HG03558 (cell line): ENCODE measurements around the gene BRME1.

Experiments
- ATAC-seq: cut with Tn5 transposase; IDR thresholded peaks from one replicate; pipeline ENCODE4 v1.9.1; 2021; ENCODE audit warnings: moderate number of reproducible peaks; ENCODE audit not compliant: unreplicated experiment; ENCODE audit errors: extremely low read depth

BRME1 gene

GRCh38 chr19:13848798-13849676 lies 56.9 kb downstream of the BRME1 start:
- ATAC-seq: no peak

- no peak for ATAC-seq
Measured at GRCh38 chr19:13848340-13848677, 57.6 kb downstream of the BRME1 start.

- no peak for ATAC-seq
Measured at GRCh38 chr19:13847407-13848339, 58.2 kb downstream of the BRME1 start.

- ATAC-seq: peak; percentile 51
Measured at GRCh38 chr19:13846557-13847406, 59.1 kb downstream of the BRME1 start.

GRCh38 chr19:13844130-13844631 lies 61.7 kb downstream of the BRME1 start:
- ATAC-seq: no peak

GRCh38 chr19:13843104-13843921 lies 62.6 kb downstream of the BRME1 start:
- no peak for ATAC-seq

- ATAC-seq: no peak
Measured at GRCh38 chr19:13842291-13843103, 63.4 kb downstream of the BRME1 start.

- no peak for ATAC-seq
Measured at GRCh38 chr19:13841962-13842290, 64.0 kb downstream of the BRME1 start.

GRCh38 chr19:13841086-13841961 lies 64.6 kb downstream of the BRME1 start:
- ATAC-seq: no peak

GRCh38 chr19:13840305-13841085 lies 65.4 kb downstream of the BRME1 start:
- no peak for ATAC-seq

GRCh38 chr19:13839938-13840304 lies 66.0 kb downstream of the BRME1 start:
- ATAC-seq: no peak

GRCh38 chr19:13839130-13839937 lies 66.6 kb downstream of the BRME1 start:
- no peak for ATAC-seq

- no peak for ATAC-seq
Measured at GRCh38 chr19:13838435-13839129, 67.3 kb downstream of the BRME1 start.

- ATAC-seq: no peak
Measured at GRCh38 chr19:13835791-13836723, 69.9 kb downstream of the BRME1 start.
